NCI-H345 treated with DMSO at 0.1 percent for 48 hours (cell line): ENCODE results near the gene SAP25.

Experiments
- DNase-seq: peaks from one replicate; lab custom pipeline; 2025; ENCODE audit not compliant: unreplicated experiment; lab: John Stamatoyannopoulos, UW

Gene SAP25

DNA sequence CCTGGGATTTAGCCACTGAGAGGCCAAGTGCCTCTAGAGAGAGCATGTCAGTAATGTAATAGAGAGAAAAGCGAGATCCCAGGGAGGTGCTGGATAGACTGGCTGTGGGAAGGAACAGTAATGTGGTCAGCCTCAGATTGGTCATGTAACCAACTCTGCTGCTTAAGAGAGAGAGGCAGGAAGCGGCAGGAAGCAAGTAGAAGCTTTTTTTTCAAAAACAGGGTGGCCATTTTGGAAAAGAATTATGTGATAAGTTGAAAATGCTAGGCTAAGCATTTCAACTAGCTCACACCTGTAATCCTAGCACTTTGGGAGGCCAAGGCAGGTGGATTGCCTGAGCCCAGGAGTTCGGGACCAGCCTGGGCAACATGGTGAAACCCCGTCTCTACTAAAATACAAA is 24.7 kb upstream of the SAP25 start:
- DNase-seq: no peak

DNA sequence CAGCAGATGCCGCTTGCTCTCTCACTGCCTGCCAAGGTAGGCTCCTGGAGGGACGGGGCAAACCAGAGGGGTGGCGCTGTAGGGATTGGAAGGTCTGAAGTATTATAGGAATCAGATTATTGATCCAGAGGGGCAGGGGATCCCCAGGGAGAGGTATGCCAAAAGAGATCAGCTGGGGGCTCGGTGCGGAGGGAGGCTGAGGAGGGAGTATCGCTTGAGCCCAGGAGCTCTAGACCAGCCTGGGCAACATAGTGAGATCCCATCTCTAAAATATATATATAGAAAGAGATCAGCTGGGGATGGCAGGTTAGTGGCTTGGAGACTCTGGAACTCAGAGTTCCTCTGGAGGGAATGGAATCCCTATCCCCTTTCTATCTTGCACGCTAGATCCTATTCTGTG is 21.5 kb upstream of the SAP25 start:
- DNase-seq: no peak

DNA sequence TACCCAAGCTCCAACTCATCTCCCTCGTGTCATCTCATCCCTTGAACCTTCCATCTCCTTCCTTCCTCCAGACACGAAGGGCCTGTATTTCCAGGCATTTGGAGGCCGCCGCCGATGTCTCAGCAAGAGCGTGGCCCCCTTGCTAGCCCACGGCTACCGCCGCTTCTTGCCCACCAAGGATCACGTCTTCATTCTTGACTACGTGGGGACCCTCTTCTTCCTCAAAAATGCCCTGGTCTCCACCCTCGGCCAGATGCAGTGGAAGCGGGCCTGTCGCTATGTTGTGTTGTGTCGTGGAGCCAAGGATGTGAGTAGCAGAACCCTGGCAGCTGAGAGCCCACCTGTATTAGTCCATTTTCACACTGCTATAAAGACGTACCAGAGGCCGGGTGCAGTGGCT is 17.9 kb upstream of the SAP25 start:
- no peak for DNase-seq

DNA sequence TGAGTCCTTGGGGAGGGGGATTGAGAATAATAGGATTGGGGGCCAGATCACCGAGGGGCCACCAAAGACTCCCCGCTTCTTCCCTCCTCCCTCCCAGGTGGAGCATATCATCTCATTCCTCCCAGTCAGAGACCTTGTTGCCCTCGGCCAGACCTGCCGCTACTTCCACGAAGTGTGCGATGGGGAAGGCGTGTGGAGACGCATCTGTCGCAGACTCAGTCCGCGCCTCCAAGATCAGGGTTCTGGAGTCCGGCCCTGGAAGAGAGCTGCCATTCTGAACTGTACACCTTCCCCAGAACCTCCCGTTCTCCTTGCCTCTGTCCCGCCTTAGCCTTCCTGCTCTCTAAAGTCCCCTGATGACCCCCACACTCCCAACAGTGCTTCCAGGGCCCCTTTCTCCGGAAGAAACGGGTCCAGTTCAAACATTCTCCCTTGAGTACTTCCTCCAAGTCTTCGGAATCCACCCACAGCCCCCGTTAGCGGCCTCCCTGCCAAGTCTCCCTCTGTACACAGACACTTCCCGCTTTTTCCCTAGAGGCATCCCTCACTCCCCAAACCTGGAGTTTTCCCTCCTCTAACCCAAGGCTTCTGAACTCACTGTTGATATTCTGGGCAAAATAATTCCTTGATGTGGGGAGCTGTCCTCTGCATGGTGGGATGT is 16.5 kb upstream of the SAP25 start:
- no peak for DNase-seq

DNA sequence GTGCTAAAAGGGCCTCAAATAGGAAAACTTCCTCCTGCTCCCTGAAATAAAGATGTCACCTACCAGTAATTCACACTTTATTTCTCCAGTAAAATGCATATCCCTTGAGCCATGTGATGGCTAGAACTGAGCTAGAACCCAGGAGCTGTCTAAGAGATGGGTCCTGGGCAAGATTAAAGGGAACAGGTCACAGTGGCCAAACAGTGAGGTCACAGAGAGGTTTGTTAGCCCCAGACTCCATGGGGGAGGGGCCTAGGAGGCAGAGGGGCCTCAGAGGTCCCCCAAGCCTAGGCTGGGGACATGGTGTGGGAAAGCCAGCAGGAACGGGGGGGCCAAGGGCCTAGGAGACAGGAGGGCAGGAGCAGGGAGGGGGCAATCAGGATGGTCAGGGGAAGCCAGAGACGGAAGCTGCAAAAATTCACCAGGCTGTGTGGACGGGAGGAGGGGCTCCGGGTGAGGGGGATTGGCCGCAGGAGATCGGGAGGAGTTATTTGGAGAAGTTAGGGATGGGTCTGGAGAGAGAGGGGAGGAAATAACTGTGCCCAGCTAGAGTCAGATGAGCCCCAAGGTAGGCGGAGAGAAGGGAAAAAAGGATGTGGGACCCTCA is 15.7 kb upstream of the SAP25 start:
- DNase-seq: no peak

DNA sequence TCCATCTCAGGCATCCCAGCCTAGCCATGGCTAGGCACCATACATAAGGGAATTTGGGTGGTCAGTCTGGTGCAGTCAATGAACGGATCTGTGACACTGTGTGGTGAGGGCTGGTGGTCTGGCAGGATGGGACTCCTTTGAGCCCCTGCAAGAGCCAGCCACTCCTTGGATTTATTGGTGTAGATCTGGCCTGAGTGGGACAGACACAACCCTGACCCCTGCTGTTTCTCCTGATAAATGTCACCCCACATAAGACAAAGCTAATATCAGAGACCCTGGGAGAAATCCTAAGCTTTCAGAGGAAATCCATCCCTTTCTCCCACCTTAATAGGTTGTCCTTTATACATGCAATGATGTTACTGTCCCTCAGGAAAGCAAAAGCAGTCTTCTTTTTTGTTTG is 14.7 kb upstream of the SAP25 start:
- DNase-seq: no peak

DNA sequence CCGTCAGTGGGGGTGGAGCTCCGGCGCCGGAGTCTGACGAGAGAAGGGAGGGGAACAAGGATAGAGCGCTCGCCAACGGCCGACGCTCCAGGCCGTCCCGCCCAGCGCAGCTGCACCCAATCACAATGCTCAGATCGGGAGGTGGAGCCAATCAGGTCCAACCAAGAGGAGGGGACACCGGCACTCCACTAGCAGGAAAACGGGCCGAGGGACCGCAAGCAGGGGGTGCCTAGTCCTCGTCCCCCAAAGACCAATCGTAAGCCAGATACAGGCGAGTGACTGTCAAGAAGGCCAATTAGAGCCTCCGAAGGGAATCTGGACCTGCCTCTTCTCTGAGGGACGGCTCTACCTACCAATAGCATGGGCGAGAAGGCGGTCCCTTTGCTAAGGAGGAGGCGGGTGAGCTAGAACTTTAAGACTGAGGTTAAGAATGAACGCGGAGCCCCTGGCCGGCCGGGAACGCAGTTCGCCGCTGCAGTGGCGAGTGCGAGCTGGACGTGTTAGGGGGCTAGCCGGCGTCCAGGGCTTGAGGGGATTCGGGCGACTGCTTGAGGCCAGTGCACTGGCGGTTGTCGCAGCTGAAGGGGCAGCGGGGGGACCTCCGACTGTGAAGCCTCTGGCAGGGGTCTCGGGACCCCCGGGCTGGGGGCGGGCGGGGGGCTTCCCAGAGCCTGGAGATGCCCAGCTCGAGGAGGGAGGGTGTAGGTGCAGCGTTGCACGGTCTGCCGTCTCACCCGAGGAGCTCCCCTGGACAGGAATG is 12.7 kb upstream of the SAP25 start, which contains the start of gene FBXO24:
TSS of gene FBXO24 (plus strand) at position 63 of the 760 bp plus-strand sequence. CDS start at position 361, 298 bp downstream.
- DNase-seq: peak; percentile 98

DNA sequence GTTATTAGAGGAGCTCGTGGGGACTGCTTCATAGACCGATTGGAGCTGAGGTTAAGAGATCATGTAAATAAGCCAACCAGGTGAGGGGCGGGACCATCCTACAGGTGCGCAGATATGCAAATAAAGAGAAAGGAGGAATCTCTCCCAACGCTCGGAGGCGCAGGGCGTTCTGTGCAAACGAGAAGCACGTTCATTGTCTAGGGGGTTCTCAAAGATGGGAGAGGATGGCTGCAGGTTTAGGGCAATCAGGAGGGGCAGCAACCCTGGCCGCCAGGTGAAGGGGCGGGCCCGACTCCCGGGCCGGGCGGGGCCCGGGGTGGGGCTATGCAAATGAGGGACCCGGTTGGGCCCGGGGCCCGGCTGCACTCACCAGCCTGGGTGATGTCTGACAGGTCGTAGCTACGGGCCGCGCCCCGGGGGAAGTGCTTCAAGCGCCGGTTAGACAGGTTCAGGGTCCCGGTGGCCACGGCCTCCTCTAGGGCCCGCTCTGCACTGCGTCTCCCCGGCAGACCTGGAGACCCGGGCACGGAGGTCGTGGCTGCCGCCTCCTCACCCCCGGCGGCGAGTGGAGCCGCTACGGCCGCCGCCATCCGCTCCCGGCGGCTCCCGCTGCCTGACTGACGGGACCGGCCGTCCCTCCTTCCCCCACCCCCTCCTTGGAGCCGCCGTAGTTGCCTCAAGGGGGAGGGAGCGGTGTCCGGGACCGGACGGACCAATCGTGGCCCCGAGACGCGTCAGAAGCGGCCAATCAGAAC is 12.0 kb upstream of the SAP25 start, which contains the start of gene LRCH4:
TSS of gene LRCH4 (minus strand) at position 619 of the 755 bp plus-strand sequence. CDS start at position 590, 29 bp downstream.
- peak; percentile 53 for DNase-seq

DNA sequence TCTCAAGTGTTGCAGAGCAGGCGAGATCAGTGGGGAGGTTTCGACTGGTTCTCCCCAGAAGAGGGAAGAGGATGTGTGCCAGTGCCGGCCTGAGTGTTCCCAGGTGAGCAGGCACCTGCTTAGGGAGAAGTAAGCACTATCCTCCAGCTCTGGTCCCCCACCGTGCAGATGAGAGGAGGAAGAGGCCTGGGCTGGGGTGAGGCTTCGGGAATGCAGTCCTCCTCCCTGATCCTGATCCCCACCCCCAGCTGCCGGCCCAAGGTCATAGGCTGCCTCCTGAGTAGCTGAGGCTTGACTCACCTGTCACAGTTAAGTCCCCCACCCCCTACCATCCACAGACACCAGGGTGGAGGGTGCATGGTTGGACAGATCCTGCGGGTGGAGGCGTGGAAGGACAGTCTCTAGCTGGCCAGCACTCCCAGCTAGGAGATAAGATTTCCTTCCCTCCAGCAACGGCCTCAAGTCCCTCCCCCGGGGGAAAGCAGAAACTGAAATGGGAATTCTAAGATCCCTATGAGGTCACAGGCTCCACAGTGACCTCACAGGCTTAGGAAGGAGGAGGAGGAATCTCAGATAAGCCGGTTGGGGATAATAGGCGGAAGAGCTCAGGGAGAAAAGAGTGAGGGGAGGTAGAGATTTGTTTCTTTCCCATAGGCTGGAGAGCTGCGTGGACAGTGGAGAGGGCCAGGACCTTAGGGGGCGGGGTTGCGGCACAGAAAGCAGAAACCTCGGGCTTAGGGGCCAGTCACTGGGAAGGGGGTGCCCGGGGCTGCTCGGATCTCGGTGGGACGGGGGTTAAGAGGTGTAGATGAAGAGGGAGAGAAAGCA is 11.2 kb upstream of the SAP25 start:
- DNase-seq: no peak

DNA sequence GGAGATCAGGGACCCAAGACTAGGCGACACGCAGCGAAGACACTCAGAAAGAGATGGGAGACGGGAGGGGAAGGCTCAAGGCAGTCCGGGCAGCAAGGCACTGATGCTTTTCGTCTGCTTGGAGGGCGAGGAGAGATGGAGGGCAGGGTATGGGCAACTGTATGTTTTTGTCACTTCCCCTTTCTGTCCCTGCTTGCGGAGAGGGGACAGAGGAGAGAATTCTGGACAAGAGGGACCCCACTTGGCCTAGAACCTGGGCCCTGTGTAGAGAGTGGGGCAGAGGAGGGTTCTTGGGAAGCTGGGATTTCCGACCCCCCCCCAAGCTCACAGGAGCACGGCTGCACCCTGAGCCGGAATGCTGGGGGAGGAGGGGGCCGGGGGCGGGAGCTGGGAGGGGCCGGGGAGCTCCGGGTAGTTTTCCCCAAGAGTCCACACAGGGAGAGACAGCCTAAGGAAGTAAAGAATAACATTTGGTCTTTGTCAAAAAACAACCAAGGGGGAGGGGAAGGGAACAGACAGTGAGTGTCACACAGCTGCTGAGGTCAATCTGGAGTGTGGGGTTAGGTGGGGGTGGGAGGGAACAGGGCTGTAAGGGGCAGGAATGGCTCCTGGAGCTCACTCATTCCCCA is 10.5 kb upstream of the SAP25 start:
- no peak for DNase-seq

DNA sequence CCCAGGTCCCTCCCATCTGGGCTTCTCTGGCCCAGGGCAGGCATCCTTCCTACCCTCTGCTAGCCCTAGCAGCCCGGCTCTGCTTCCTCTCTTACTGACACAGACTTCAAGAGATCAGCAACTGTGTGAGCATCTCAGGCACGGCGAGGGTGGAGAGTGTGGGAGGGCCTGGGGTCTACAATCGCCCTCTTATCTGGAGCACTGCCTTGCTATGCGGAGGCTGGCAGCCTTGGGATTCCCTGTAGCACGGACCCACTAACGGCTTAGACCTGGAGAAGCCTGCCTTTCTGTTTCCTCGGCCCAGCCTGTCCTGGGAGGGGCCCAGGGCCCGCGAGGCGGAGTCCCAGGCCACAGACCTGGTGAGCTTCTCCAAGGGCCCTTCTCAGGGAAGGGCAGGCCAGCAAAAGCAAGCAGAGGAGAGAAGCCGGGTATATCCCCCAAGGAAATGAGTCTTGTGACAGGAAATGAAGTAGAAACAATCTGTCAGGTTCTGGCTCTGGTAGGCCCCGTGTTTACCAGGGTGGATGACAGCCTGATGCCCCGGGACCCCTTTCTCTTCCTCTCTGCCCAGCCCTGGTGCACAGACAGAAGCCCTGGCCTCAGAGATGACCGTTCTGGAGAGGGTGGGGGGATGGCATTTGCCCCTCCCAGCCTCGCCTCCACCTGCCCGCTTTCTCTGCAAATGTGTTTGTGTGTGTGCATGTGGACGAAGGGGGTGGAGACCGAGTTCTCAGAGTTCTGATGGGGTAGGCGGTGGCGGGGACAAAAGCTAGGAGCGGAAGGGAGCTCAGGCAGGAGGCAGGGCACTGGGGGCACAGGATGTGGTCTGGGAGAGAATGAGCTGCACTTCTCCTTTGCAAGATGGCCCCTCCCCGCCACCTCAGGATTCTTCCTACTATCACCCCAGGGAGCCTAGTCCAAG is 9.7 kb upstream of the SAP25 start:
- DNase-seq: no peak

DNA sequence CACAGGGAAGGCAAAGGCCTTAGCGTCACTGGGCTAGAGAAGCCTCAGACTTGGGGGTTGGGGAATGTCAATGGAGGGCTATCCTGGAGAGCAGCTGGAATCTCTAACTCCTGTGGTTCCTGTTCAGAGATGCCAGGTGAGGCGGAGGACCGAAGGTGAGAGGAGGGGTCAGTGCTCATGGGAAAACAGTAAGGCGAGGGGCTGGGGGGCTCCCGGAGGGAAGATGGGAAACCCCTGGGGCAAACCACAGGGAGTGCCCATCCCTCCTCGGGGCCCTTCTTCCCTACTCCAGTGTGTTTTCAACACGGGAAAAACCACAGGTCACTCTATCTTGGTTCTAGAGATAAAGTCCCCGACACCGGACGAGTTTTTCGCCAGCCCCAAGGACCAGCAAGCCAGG is 8.9 kb upstream of the SAP25 start:
- DNase-seq: no peak

DNA sequence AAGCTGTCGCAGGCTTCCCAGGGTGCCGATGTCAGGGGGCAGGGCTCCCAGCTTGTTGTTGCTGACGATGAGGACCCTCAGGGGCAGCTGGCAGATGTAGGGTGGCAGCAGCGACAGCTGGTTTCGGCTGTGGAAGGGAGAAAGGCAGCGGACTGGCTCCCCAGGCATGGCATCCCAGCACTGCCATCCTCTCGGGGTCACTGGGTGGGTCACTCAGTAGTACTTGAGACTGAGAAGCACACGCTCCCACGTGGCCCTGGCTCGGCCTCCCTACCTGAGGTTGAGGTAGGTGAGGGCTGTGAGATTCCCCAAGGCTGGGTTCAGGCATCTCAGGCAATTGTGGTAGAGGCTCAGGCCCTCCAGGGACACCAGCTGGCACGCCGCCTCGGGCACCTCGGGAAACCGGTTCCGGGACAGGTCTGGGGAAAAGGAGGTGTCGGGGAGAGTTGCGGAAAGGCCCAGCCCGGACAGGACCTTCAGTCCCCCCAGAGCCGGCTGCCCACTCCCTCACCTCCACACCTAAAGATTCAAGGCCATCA is 8.4 kb upstream of the SAP25 start:
- no peak for DNase-seq

DNA sequence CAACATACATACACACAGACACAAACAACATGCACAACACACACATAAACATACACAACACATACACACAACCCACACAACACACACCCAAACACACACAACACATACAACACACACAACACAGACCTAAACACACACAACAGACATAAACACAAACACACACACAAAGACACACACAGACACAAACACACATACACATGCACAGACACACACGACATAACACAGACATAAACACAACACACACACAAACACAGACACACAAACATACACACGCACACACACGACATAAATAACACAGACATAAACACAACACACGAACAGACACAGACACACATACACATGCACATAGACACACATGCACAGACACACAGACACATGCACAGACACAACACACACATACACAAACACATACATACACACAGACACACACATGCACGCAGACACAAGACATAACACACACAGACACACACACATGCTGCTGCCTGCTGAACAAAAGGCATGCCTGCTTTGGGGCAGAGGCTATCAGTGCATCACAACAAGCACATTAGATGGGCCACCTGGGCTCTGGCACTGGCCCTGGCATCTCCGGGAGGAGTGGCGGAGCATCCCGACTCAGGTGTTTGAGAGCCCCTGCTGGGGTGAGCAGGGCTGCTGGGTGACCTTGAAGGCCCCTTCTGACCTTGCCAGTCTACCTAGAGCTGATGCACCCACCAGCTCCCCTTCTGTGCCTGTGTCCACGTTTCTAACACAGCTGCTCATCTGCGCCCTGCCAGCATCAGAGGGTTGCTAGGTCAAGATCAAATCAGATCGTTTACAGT is 7.0 kb upstream of the SAP25 start:
- no peak for DNase-seq

DNA sequence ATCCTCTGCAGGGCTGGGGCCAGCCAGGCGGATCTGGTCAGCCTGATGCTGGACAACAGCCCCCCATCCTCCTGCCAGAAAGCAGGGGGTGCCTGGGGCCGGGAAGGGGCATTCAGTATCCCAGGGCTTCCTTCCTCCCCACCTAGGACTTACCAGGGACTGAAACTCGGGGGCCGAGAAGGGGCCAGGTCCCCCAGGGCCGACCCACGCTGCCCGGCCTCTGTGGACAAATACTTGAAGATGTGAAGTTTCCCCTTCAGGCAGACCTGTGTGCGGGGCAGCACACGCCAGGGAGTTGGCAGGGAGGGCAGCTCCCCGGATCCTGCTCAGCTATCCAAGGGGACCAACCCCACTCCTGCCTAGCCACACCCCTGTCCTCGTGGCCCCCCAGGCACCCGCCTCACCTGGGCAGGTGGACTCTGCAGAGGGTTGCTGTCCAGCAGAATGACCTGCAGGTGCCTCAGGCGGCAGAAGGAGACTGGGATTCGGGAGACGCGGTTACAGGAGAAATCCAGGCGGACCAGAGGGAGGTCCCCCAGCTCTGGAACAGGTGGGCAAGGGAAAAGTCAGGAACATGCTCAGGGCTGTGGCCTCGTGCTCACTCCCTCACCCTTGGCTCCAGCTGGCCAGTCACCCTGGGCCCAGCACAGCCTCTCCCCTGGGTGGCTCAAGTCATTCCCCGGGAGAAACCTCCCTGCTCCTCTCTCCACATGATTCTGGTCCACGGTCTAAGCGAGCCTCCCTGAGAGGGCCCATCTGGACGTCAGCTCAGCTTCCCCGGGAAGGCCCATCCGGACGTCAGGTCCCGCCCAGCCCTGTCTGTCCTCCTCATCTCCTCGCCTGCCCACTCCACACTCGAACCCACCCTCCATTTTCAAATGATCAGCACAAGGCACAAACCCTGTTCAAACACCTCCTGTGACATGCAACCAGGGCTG is 4.8 kb upstream of the SAP25 start:
- no peak for DNase-seq

DNA sequence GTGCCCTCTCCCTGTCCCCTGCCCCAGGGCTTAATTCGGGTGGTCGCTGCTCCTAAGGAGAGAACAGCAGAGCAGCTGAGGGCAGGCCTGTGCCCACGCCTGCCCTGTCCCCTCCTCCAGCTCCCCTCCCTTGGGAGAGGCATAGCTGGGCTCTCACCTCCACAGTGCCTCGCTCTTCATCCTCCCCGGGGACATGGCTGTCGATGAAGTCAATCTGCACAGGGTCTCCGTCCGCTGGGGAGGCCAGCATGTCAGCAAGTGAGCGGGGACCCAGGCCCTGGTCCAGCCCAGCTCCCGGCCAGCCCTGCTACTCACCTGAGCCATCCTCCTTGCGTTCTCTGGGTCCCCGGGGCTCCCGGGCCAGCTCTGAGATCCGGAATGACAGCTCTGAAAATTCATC is 3.8 kb upstream of the SAP25 start:
- DNase-seq: no peak

DNA sequence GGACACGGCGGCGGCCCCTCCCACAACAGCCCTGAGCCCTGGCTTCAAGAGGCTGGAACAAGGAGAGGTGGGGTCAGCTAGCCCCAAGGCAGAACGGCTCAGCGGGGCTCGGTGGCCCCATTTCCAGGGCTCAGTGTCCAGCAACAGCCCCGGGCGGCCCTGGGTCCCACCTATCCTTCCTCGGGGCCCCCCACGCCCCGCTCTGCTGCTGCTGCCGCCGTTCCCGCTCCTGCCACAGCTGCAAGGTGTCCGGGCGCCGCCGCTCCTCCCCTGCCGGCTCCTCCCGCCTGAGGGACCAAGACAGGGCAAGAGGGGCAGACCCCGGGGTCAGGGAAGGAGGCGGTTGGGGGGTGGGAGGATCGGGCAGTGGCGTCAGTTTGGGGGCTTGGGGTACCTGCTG is 3.4 kb upstream of the SAP25 start:
- DNase-seq: no peak
